NB4 (cell line): Measurements from ENCODE around the gene DMKN.

Source experiments
- MYC ChIP-seq: IDR thresholded peaks from 2 replicates; pipeline ENCODE4 v1.6.1; 2011; ENCODE audit warnings: low read depth, low read length
- POLR2A ChIP-seq: IDR thresholded peaks from 2 replicates; pipeline ENCODE4 v1.6.1; 2011; ENCODE audit warnings: mild to moderate bottlenecking; ENCODE audit not compliant: insufficient read length; ENCODE audit errors: extremely low read depth
- TF ChIP-seq, protein P1 (sequence below): IDR thresholded peaks from one replicate; pipeline ENCODE4 v1.5.1; 2012; ENCODE audit warnings: low read depth, low read length
- TF ChIP-seq, protein P2 (sequence below): IDR thresholded peaks from 2 replicates; pipeline ENCODE4 v1.6.1; 2011; ENCODE audit warnings: low read depth, low read length

DNA sequence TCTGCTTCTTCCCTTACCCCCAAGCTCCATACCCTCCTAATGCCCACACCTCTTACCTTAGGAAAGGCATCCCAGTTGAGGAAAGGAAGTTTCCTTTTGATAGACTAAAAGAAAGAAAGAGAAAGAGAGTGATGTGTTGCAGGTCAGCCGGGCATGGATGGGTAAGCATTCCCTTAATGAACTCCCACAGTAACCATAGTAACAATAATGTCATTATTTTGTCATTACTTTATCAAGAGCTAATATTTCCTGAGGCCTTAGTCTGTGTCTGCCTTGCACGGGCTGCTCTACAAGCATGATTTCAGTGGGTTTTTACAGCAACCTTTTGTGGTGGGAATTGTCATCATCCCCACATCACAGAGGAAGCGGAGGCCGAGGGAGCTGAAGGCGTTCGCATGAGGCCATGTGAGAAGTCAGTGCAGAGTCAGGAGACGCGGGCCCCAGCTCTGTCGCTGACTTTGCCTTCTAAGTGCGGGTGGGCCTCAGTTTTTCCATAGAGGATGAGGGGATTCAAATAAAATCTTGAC lies 25.7 kb downstream of the DMKN start:
- TF ChIP-seq, protein P1, sequence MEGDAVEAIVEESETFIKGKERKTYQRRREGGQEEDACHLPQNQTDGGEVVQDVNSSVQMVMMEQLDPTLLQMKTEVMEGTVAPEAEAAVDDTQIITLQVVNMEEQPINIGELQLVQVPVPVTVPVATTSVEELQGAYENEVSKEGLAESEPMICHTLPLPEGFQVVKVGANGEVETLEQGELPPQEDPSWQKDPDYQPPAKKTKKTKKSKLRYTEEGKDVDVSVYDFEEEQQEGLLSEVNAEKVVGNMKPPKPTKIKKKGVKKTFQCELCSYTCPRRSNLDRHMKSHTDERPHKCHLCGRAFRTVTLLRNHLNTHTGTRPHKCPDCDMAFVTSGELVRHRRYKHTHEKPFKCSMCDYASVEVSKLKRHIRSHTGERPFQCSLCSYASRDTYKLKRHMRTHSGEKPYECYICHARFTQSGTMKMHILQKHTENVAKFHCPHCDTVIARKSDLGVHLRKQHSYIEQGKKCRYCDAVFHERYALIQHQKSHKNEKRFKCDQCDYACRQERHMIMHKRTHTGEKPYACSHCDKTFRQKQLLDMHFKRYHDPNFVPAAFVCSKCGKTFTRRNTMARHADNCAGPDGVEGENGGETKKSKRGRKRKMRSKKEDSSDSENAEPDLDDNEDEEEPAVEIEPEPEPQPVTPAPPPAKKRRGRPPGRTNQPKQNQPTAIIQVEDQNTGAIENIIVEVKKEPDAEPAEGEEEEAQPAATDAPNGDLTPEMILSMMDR = no peak
- TF ChIP-seq POLR2A (no peak), MYC (no peak)
- TF ChIP-seq, protein P2, sequence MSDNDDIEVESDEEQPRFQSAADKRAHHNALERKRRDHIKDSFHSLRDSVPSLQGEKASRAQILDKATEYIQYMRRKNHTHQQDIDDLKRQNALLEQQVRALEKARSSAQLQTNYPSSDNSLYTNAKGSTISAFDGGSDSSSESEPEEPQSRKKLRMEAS = no peak
